SK-MEL-5 (cell line): Measurements from ENCODE around the gene AOPEP. TPM values are rescaled to one million over a fixed set of nuclear protein-coding genes. Genes with fewer than 3 reads are reported as not detected.
"Not testable (repeated sequence)": the region's sequence is repeated elsewhere in the genome, so short reads cannot be mapped to it uniquely, and the experiment has no call there.

ENCODE experiments used
- DNase-seq: peaks from one replicate; pipeline ENCODE4 v3.0.0-alpha.2; 2016; ENCODE audit warnings: low read depth, low spot score
- in situ Hi-C: cut with HindIII; loops from 2 replicates; pipeline ENCODE4 v1.10.0; 2016; ENCODE audit warnings: low sequenced_read_pairs, high pct_unique_total_duplicates, low pct_unique_long_range_greater_than_20kb
- total RNA-seq: library from RNA; depleted of rRNA; stranded (reverse); fragments of >200 nt; shearing (Covaris generic); gene quantifications from 2 replicates; pipeline ENCODE4 v1.2.3, GENCODE V29; 2014

AOPEP gene
- total RNA-seq, 1 experiment from 2014 or later: 20.8 TPM

GRCh38 chr9:94938384-94938783 is 211.9 kb downstream of the AOPEP start:
- DNase-seq: no peak
- in situ Hi-C loops: no loop called here

DNA sequence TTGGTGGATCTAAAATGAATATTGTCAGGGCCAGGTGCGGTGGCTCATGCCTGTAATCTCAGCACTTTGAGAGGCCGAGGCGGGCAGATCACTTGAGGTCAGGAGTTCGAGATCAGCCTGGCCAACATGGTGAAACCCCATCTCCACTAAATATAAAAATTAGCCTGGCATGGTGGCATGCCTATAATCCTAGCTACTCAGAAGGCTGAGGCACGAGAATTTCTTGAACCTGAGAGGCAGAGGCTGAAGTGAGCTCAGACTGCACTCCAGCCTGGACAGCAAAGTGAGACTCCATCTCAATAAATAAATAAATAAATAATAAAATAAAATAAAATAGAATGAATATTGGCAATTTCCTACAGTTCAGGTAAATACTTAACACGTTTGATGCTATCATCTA is 213.8 kb downstream of the AOPEP start:
- in situ Hi-C loops, DNase-seq: not testable (repeated sequence)

DNA sequence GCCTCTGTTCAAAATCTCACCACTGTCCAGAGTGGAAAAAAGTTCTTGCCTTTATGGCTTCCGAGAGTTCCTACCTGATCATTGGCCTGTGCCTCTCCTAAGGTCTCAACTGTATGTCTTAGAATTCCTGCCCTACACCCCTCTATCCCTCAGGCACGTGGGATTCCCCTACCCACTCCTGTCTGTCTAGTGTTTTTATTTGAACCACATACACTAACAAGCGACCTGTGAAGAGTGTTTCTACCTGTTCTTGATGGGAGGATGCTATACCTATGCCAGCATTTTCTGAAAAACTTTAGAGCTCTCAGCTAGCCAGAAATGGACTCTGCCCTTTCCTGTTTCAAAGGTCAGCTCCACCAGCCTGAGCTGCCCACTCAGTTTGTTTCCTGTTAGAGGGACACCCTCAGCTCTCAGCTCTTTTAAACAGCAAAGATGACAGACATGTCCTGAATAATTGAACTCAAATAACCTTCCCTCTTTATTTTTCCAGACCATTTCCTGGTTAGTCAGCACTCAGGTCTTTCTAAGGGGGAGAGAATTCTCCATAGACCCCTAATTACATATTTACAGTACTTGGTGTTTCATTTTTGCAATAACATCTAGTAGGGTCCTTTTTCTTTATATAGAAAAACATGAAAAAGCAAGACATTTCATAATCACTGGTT is 214.8 kb downstream of the AOPEP start:
- in situ Hi-C loops: no loop called here
- no peak for DNase-seq

DNA sequence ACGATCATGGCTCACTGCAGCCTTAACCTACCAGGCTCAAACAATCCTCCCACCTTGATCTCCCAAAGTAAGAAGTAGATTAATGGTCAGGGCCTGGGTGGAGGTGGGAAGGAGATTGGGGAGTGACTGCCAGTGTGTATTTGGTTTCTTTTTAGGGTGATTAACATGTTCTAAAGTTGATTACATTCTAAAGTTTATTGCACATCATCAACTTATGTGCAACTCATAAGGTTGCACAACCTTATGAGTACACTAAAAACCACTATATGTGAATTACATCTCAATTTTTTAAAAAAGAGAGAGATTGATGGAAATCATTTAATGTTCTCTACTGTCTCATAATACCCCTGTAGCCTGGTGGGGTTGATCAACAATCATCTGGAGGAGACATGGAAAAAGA is 218.1 kb downstream of the AOPEP start:
- DNase-seq: no peak
- in situ Hi-C loops: no loop called here

DNA sequence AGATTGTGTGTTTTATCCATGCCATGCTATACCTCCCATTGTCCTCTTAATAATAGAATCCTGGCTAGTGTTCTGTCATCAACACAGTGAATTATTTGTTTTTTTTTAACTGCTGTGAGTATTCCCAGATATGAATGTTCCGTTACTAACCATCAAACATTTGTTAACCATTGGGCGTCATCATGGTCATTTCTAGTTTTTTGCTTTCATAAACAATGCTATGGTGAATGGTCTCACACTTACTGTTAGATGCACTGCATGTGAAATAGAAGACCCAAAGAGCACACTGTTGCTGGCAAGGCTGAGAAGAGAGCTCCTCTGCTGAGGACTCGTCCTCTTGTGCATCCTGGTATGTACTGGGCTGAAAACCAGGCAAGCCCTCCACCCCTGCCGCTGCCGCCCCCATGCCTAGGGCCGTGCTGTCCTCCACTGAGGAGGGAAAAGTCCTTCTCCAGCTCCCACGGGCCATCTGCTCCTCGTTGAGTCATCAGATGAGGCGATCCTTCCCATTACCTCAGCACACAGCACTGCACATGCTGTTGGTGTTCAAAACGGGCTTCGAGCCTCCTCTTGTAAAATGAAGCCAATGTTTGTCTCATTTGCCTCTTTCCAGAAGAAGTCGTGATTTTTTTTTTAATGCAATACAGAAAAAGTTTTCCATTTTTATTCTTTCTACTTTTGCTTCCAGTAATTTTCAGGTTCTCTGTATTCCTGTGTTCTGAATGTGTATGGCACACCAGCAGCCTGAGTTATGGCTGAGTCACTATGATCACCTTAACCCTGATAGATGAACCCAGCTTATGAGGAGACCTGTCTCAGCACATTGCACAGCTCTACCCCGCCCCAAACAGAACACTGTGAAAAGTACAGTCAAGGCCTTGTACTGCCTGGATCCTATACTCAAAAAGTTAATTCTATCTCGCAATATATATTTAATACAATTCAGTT is 219.0 kb downstream of the AOPEP start:
- no peak for DNase-seq
- in situ Hi-C loops: no loop called here

GRCh38 chr9:94946256-94946655 is 219.8 kb downstream of the AOPEP start:
- in situ Hi-C loops: no loop called here
- no peak for DNase-seq

DNA sequence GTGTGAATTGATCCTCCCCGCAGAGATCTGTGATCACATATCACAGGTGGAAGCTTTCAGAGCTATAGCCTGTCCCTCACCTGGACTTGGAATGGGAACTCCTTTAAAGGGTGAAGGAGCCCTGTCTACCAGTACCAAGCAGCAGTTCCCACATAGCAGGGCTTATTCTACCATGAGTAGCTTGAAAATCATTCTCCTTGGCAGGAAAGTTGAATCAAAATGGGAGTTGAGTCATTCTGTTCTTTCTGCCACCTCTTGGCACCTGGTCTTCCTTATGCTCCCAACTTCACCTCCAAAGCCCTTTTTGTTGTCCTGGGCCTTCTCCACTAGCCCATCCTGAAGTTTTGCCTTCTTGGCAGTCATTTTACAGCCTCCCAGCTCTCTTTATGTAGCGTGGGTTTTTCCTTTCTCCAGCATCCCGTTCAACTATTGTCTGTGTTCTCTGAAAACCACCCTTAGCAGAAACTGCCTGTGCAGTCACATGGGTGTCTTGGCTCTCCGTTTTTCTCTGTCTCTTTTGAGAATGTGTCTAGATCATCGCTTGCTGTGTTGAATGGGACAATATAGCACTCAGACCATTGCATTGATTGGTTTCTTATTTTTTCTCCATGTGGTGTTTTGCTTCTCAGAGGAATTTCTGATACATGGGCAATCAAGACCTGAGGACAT is 222.2 kb downstream of the AOPEP start:
- in situ Hi-C loops: no loop called here
- no peak for DNase-seq

- DNase-seq: no peak
- in situ Hi-C loops: no loop called here
Observed at GRCh38 chr9:94949370-94949769, 222.9 kb downstream of the AOPEP start.

DNA sequence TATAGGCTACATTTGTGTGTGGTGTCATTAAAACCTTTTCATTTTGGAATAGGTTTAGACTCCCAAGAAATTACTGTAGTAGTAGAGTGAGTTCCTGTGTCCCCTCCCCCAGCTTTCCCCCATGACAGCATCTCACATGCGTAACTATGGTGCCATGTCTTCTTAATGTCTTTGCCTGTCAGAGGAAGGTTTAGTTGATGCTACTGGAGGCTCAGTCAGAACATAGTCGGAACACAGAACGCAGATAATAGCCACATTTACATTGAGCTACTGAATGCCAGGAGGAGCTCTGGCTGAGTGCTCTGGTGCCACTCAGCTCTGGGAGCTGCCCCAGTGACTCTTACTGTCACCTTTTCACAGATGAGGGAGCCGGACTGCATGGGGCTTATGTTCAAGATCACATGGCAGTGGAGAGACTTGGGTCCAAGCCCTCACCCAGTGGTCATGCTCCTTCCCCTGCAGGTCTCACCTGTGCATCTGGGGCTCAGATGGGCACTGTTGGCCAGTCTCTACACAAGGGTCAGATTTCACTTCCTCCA is 223.6 kb downstream of the AOPEP start:
- in situ Hi-C loops: no loop called here
- DNase-seq: no peak

DNA sequence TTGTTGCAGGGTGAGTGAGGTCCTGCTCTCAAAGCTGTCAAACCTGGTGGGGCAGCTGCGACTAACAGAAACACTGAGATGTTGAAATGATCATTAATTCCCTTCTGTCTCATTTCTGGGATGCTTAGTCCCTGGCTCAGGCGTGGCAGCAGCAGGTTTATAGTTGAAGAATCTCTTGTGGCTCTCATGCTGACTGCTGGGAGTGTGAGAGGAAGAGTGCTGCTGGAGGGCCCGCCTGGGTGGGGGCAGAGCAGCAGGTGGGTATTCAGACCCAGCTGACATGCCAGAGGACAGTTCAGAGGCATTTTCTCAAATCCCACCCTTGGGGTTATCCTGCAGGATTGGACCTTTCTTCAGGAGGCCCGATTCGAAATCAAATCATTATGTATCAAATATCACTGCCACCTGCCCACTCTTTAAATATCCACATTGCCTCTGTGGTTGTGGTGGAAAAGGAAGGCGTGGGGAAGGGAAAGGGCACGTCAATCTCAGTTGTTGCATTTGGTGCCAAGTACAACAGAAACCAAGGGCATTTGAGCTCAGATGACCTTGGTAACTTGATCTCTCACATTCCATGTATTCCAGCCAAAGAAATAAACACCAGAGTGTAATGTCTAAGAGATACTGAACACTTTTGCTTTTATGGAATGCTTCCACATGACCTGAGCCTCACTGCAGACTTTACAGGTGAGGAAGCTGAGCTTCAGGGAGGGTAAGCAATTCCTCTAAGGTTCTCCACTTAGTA is 224.3 kb downstream of the AOPEP start:
- in situ Hi-C loops: no loop called here
- no peak for DNase-seq

GRCh38 chr9:94951324-94952135 is 225.0 kb downstream of the AOPEP start:
- in situ Hi-C loops: no loop called here
- no peak for DNase-seq

- in situ Hi-C loops: no loop called here
- no peak for DNase-seq
Observed at GRCh38 chr9:94952565-94953373, 226.3 kb downstream of the AOPEP start.

DNA sequence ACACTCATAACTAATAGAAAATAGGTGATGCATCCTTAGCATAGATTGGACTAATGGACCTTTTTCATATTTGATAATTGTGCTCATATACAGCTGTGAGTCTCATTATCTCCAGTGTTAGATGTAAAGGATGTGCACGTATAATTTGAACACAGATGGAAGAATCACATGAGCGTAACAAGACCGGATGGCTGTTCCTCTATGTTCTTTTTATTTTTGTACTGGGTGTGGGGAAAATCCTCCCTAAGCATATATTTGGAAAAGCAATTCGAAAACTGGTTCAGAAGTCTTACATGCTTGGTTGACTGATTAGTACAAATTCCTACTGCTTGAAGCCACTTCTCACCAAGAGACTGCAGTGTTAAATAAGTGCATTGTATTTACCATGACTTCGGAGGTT is 230.2 kb downstream of the AOPEP start:
- DNase-seq: no peak
- in situ Hi-C loops: no loop called here

GRCh38 chr9:94960964-94961363 is 234.5 kb downstream of the AOPEP start:
- in situ Hi-C loops: no loop called here
- no peak for DNase-seq

DNA sequence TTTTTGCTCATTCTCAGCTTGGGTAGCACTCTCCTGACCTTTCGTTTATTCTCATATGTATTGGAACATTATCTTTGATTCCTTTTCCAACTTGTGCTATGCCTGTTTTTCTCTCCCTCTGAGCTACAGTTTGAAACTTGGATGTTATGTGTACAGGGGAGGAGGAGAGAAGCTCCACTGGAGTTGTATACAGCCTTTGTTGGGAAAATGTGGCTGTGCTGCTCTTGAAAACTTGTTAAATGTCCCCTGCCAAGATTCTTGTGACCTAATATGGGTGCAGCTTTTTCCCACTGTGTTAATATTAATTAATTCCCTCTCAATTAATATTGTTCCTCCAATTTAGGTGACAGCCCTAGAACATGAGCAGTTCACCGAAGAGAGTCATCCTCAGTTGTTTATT is 235.4 kb downstream of the AOPEP start:
- in situ Hi-C loops: no loop called here
- DNase-seq: no peak

DNA sequence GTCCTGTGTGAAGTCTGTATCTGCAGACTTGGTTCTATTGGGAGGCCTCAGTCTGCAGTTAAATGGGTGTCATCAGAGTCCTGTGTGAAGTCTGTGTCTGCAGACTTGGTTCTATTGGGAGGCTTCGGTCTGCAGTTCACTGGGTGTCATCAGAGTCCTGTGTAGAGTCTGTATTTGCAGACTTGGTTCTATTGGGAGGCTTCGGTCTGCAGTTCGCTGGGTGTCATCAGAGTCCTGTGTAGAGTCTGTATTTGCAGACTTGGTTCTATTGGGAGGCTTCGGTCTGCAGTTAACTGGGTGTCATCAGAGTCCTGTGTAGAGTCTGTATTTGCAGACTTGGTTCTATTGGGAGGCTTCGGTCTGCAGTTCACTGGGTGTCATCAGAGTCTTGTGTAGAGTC is 239.1 kb downstream of the AOPEP start:
- in situ Hi-C loops, DNase-seq: not testable (repeated sequence)
